OCI-M1 (cell line): ENCODE results near the gene AP1S1.
"Not testable (repeated sequence)": the region's sequence is repeated elsewhere in the genome, so short reads cannot be mapped to it uniquely, and the experiment has no call there.

ENCODE experiments used
- DNase-seq: peaks from one replicate; lab custom pipeline; 2025; lab: John Stamatoyannopoulos, UW

Gene AP1S1

GRCh38 chr7:101200862-101201599, 46.8 kb downstream of the AP1S1 start, which contains the start of gene MOGAT3:
TSS of gene MOGAT3 (minus strand) at chr7:101201036. CDS start at chr7:101200854, 182 bp downstream.
- no peak for DNase-seq

GRCh38 chr7:101201695-101202602, 47.7 kb downstream of the AP1S1 start:
- no peak for DNase-seq

- no peak for DNase-seq
Observed at GRCh38 chr7:101202603-101202918, 48.3 kb downstream of the AP1S1 start.

- DNase-seq, result not testable (repeated sequence)
Observed at GRCh38 chr7:101203740-101204738, 49.8 kb downstream of the AP1S1 start.

GRCh38 chr7:101205901-101206664, 51.8 kb downstream of the AP1S1 start:
- no peak for DNase-seq

- DNase-seq, result no peak
Observed at GRCh38 chr7:101206665-101207042, 52.4 kb downstream of the AP1S1 start.

GRCh38 chr7:101207459-101207858, 53.2 kb downstream of the AP1S1 start:
- DNase-seq, result no peak

GRCh38 chr7:101208794-101209193, 54.5 kb downstream of the AP1S1 start:
- no peak for DNase-seq

GRCh38 chr7:101210143-101210542, 55.9 kb downstream of the AP1S1 start:
- no peak for DNase-seq
